Stimulated activated CD8-positive, alpha-beta memory T cell treated with anti-CD3 and anti-CD28 coated beads, Interleukin-7, amount 100 ng/mL, for 24 hours (primary cell): ENCODE data around the gene NCOA3.
"Not testable (repeated sequence)": the region's sequence is repeated elsewhere in the genome, so short reads cannot be mapped to it uniquely, and the experiment has no call there.

ENCODE experiments used
- DNase-seq: peaks from one replicate; pipeline ENCODE4 v3.0.0-alpha.2; 2020; ENCODE audit warnings: low read depth

Gene NCOA3

DNA sequence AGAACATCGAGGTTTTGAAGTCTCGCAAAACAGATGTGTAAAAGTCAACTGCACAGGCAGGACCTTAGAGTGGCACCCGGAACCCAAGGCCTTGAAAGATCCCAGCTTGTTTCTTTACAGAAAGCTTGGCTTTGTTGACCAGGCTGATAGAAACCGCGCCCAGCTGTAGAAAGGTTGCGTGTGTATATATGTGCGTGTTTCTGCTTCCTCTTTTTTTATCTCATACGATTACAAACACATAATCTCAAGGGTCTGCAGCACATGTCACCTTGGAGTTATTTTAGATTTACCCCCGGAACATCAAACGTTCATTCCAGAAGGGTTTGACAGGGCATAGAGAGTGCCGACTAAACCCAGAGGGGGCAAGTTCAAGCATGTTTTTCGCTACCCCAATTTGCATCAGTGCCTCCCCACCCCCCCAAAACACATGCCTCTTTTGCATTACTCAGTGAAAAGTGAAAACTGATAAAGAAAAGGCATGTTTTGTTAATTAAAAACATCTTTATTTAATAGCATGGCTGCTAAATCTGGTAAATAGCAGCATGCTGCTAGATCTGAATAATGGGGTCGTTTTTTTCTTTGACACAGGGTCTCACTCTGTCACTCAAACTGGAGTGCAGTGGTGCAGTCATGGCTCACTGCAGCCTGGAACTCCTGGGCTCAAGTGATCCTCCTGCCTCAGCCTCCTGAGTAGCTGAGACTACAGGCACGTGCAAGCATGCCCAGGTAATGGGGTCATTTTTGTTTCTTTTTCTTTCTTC is 33.2 kb upstream of the NCOA3 start:
- DNase-seq: no peak

DNA sequence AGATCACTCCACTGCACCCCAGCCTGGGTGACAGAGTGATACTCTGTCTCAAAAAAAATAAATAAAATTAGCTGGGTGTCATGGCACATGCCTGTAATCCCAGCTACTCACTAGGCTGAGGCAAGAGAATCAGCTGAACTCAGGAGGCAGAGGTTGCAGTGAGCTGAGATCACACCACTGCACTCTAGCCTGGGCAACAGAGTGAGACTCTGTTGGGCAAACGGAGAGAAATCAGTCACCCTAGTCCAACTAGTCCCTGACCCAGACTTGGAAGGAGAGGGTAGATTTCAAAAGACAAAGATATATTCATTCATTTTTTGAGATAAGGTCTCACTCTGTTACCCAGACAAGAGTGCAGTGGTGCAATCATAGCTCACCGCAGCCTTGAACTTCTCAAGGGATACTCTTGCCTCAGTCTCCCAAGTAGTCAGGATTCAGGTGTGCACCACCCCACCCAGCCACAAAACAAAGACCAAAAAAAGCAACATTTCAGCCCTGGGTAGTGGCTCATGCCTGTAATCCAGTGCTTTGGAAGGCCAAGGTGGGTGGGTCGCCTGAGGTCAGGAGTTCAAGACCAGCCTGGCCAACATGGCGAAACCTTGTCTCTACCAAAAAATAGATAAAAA is 26.2 kb upstream of the NCOA3 start:
- no peak for DNase-seq

DNA sequence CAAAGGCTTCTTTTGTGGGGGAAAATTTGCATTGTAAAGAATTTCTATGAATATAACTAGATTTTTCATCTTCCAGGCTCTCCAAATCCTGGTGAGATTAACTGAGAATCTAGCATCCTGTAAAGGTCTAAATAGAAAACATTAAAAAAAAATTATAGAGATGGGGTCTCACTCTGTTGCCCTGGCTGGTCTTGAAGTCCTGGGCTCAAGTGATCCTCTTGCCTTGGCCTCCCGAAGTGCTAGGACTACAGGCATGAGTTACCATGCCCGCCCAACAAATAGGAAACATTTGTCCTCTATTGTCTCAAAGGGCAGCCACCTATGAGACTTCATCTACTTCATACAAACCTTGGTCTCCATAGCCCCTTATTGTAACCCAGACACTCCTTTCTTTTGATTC is 25.2 kb upstream of the NCOA3 start:
- no peak for DNase-seq

DNA sequence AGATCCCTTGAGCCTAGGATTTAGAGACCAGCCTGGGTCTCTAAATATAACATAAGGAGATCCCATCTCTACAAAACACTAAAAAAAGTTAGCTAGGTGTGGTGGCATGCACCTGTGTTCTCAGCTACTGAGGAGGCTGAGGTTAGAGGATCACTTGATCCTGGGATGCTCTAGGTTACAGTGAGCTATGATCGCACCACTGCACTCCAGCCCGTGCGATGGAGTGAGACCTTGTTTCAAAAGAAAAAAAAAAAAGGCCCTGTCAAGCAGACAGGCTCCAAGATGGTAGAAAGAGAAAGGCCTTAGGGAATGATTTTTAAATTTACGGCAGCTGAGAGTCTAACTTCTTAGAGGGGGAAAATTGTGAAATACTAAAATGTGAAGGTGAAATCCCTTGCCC is 22.6 kb upstream of the NCOA3 start:
- no peak for DNase-seq

DNA sequence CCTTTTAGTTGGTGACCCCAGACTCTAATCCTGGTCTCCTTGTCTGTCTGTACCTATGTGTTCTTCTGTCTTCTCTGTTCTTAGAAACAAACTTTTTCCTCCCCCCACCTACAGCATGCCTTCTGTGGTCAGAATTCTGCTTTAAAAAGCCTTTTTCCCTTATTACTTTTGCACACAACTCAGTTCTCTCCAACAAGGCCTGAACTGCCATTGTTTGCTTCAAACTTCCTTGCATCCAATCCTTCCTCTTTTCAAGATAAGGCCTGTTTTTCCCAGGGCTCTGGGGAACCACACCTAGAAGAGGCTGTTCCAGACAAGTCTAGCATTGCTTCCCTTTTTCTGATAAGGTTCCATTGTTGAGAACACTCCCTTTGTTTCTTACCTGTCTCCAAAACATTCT is 22.2 kb upstream of the NCOA3 start:
- no peak for DNase-seq

DNA sequence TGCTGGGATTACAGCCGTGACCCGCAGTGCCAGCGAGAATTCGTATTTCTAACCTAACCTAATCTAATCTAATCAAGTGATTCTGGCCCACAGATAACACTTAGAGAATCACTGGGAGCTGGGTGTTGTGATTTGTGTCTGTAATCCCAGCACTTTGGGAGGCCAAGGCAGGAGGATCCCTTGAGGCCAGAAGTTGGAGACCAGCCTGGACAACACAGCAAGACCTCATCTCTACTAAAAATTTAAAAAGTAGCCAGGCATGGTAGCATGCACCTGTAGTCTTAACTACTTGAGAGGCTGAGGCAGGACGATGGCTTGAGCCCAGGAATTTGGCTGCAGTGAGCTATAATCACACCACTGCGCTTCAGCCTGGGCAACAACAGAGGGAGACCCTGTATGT is 21.4 kb upstream of the NCOA3 start:
- no peak for DNase-seq

DNA sequence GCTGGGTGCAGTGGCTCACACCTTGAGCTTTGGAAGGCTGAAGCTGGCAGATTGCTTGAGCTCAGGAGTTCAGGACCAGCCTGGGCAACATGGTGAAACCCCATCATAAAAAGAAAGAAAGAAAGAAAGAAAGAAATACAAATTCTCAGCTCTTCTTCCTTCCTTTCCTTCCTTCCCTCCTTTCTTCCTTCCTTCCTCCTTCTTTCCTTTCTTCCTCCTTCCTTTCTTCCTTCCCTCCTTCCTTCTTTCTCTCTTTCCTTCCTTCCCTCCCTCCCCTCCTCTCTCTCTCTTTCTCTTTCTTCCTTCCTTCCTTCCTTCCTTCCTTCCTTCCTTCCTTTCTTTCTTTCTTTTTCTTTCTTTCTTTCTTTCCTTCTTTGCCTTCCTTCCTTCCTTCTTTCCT is 21.0 kb upstream of the NCOA3 start:
- DNase-seq: no peak

DNA sequence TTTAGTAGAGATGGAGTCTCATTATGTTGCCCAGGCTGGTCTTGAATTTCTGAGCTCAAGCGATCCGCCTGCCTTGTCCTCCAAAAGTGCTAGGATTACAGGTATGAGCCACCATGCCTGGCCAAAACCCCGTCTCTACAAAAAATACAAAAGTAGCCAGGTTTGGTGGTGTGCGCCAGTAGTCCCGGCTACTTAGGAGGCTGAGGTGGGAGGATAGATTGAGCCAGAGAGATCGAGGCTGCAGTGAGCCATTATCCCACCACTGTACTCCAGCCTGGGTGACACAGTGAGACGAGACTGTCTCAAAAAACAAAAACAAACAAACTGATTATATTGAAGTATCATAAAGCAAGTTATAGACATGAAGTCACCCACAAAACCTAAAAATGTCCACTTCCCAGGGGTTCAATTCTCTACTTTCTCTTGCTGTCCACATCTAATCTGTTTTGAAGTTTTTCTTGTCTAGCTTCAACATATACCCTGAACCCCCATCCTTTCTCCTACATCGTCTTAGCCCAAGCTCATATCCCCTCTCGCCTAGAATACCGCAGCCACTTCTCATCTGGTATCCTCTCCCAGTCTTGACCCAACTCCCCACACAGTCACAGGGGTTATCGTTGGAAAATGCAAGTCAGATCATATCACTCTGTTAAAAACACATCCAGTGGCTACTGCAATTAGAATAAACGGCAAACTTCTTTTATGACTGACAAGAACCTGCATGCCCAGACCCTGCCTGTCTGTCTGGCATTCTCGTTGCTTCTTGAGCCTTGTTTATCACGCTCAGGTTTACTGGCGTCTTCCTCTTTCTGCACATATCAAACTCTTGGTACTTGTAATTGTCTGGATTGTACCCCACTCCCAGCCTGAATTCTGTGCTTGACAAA is 20.1 kb upstream of the NCOA3 start:
- DNase-seq: no peak

DNA sequence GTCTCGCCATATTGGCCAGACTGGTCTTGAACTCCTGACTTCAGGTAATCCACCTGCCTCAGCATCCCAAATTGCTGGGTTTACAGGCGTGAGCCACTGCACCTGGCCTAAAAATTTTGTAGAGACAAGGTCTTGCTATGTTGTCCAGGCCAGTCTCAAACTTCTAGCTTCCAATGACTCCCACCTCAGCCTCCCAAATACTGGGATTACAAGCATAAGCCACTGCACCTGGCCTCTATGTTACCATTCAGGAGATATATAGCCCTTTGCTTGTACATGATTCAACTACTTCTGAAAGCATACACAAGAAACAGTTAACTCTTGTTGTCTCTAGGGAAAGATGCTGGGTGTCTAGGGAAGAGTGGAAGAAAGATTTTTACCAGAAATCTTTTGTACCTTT is 19.0 kb upstream of the NCOA3 start:
- DNase-seq: no peak

DNA sequence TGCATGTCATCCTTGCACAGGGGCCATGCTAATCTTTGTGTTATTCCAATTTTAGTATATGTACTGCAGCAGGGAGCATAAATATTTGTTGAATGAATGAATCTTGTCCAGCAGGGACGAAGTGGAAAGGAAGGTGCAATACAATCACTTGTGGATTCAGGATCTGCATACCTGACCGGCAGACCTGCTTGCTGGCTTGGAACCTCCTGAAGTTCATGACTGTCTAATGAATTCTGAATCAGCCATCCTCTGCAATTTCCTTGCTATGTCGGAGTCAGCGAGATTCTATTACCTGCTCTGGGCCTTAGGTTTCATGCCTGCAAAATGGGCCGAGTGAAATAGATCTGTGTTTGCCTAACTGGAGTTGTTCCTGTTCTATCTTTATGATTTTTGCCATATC is 17.4 kb upstream of the NCOA3 start:
- no peak for DNase-seq

DNA sequence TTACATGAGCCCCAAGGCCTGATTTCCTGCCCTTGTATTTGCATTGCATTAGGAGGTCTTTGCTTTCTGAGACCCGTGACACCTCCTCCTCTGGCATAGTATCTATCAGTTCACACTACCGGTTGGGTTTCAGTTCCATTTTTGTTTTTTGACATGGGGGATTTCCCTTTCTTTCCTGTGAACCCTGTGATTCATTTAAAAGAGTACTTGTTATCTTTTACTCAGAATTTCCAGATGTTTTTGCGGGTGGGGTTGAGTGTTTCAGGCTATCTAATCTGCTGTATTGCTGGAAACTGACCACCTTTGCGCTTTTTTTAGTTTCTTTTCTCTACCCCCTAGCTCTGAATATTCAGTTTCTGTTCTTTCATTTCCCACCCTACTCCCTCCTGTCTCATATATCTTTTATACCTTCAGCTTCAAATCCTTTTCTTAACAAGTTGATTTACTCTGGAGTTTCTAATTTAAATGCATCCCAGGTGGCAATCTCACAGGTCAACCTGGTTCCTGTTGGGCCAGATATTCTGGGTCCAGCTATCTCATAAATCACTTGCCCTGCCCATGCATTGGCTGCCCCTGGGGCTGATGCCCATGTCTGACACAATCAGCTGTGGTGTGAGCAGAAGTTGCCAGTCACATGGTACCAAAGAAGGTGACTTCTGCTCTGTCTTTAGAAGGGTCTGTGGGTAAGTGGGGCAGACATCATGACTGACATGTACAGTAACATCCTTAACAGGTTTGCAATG is 14.3 kb upstream of the NCOA3 start:
- DNase-seq: no peak

DNA sequence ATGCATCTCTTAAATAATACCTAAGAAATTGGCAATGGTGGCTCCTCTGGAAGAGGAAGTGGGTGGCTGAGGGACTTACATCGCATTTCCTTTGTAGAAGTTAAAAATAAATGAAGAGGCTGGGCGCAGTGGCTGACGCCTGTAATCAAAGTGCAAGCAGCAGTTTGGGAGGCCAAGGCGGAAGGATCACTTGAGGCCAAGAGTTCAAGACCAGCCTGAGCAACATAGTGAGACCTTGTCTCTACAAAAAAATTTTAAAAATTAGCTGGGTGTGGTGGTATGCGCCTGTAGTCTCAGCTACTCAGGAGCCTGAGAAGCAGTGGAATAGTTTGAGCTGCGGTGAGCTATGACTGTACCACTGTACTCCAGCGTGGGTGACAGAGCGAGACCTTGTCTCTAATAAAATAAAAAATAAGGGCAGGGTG is 12.2 kb upstream of the NCOA3 start:
- no peak for DNase-seq

DNA sequence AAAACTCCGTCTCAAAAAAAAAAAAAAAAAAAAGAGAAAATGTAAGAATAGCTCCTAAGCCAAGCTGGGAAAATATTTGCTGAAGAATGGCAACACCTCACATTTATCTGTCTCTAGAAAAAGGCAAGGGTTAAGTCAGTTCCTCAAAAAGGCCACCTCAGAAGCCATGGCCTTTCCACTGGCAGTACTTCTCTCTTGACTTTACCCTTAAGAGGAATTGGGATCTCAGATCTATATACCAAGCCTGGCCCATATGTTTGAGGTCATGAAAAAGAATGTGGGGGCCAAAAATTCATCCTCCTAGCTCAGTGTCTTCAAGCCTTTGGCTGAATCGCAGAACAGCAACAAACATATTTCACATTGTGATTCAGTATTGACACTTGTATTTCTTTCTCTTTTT is 10.9 kb upstream of the NCOA3 start:
- no peak for DNase-seq

DNA sequence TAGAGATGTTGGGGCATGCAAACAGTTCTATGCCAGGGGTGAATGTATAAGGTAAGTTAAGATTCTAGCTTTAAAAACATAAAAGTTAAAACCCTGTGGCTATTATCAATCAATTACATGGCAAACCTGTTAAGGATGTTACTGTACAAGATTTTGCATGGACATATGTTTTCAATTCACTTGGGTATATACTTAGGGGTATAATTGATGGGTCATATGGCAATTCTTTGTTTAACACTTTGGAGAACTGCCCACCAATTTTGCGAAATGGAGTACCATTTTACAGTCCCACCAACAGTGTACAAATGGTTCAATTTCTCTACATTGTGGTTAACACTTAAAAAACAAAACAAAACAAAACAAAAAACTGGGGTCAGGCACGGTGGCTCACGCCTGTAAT is 9.4 kb upstream of the NCOA3 start:
- no peak for DNase-seq

DNA sequence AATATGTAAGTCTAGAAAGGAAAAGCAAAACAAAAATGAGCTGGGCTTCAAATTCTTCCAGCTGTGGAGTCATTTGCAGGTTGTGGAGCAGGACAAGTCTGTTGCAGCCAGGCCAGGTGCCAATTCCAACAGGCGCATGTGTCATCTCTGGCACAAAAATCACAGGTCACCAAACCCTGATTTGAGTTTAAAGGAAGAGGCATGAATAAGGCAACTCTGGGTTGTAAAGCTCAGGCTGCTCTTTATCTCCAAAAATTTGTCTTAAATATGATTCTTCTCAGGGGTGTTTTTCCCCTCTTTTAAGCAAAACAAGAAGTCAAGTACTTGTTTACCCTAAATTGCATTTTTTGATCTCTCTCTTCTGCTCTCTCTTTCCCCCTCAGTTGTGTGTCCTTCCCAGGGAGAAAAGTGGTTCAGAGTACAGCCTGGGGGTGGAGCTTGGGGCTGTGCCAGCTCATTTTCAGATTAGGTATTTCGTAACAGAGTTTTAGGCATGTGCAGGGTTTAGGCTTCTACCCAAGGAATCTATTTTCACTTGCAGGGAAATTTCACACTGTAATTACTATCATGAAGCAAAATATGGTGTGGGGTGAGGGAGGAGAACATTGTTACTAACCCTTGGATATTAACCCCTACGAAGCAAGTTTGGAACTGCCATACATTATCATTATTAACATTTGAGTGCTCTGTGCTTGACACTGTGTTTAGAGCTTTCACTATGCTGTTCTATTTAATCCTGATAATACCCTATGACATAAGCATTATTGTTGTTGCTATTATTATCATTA is 8.3 kb upstream of the NCOA3 start:
- DNase-seq: no peak

DNA sequence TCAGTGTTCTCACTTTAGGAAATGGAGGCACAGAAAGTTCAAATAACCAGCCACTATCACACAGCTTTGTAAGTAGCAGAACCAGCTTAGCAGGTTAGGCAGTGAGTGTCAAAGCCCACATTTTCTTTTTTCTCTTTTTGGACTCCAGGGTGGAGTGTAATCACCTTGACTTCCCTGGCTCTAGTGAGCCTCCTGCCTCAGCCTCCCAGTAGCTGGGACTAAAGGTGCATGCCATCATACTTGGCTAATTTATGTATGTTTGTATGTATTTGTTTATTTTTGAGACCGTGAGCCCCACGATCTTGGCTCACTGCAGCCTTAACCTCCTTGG is 7.8 kb upstream of the NCOA3 start:
- no peak for DNase-seq

DNA sequence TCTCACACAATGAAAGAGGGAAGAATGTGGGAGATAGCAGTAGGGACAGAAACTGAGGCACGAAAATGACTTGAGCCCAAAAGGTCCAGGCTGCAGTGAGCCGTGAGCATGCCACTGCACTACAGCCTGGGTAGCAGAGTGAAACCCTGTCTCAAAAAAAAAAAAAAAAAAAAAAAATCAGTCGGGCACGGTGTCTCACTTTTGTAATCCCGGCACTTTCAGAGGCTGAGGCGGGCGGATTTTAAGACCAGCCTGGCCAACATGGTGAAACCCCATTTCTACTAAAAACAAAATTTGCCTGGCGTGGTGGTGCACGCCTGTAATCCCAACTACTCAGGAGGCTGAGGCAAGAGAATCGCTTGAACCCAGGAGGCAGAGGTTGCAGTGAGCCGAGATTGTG is 7.1 kb upstream of the NCOA3 start:
- not testable (repeated sequence) for DNase-seq

DNA sequence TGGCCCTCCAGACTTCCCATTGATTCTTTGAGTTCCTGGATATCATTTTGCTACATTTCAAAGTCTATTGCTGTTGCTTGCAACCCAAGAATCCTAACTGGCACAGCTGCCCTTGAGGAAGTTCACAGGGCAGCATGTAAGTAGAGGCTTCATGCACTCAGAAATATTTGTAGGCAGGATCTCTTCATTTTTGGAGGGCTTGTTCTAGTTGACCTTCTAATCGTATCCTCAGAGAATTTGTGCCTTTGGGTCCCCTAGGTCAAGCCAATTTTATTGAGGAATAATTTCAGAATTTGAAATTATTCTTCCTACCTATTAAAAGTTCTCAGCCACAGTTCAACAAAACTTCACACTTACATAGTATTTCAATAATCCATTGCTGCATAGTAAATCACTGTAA is 5.6 kb upstream of the NCOA3 start:
- DNase-seq: no peak

DNA sequence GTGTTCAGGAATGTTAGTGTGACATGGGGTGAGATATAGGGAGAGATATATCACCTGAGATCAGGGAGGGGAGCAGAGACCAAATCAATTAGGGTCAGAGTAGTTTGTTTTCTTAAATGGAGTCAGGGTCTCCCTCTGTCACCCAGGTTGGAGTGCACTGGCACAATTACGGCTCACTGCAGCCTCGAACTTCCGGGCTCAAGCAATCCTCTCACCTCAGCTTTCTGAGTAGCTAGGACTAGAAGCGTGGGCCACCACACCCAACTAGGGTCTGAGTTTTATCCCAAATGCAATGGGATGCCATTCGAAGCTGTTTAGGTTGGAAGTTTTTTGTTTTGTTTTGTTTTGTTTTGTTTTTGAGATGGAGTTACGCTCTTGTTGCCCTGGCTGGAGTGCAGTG is 3.1 kb upstream of the NCOA3 start:
- DNase-seq: no peak

DNA sequence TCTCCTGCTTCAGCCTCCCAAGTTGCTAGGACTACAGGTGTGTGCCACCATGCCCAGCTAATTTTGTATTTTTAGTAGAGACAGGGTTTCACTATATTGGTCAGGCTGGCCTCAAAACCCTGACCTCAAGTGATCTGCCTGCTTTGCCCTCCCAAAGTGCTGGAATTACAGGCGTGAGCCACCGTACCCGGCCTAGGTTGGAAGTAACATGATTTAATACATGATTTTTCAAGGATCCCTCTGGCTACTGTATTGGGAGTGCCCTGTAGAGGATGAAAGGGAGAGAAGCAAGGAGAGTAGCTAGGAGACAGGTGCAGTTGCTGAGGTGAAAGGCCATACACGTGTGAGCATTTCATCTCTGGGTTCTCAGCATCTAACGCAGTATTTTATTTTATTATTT is 2.6 kb upstream of the NCOA3 start:
- no peak for DNase-seq

DNA sequence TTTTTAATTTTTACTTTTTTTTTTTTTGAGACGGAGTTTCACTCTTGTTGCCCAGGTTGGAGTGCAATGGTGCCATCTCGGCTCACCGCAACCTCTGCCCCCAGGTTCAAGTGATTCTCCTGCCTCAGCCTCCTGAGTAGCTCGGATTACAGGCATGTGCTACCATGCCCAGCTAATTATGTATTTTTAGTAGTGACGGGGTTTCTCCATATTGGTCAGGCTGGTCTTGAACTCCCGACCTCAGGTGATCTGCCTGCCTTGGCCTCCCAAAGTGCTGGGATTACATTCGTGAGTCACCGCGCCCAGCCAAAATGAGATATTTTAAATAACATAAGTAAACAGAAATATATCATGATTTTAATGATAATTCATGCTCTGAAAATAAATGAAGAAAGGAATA is 1.6 kb upstream of the NCOA3 start:
- not testable (repeated sequence) for DNase-seq

DNA sequence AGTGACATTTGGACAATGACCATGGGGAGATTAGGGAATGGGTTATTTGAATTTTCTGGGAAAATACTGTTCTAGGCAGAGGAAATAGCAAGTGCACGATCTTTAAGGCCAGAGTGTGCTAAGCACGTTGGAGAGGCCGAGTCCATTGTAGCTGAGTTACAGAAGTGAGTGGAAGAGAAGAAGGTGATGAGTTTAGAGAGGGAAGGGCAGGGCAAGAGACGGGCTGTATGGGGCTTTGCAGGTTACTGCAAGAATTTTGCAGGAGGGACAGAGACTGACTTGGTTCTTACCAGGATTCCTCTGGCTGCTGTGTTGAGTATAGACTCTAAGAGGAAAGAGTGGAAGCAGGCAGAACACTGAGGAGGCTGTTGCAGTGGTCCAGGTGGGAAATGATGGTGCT is 1.1 kb upstream of the NCOA3 start:
- DNase-seq: no peak
